Stimulated activated CD8-positive, alpha-beta memory T cell treated with anti-CD3 and anti-CD28 coated beads, Interleukin-15, amount 100 ng/mL, for 4 hours (primary cell): ENCODE results near the gene EFCAB10.
A peak's percentile ranks its signal among the peaks of the same experiment; 100 is the strongest.
"Not testable (repeated sequence)": the region's sequence is repeated elsewhere in the genome, so short reads cannot be mapped to it uniquely, and the experiment has no call there.

Source experiments
- DNase-seq, 2 donors: peaks; one replicate each; pipeline ENCODE4 v3.0.0-alpha.2; 2020; ENCODE audit warnings: low read depth in 2 of 2

EFCAB10 gene

DNA sequence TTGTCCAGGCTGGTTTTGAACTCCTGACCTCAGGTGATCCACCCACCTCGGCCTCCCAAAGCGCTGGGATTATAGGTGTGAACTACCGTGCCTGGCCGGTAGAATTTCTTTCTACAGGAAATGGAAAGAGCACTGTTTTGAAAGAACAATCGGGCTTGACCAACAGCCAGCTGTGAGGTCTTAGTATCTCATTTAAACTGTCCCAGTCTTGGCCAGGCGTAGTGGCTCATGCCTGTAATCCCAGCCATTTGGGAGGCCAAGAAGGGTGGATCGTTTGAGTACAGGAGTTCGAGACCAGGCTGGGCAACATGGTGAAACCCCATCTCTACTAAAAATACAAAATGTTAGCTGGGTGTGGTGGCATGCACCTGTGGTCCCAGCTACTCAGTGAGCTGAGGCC is 17.8 kb upstream of the EFCAB10 start:
- not testable (repeated sequence) for DNase-seq

DNA sequence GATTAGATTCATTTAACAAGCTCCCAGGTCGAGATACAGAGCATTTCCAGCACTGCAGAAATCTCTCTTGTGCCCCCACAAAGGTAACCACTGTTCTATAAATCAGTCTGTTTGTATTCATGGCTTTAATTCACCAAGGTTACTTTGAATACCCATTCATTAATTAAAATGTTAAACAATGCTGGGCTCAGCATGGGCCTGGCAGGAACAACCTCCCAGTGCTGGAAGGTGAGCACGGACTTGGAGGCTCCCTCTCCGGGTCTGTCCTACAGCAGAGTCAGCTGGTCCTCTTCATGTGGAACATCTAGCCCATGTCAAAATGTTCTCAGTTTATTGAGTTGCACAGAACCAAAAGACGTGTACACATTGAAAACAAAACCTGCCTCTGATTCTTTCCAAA is 15.6 kb upstream of the EFCAB10 start:
- no peak for DNase-seq

DNA sequence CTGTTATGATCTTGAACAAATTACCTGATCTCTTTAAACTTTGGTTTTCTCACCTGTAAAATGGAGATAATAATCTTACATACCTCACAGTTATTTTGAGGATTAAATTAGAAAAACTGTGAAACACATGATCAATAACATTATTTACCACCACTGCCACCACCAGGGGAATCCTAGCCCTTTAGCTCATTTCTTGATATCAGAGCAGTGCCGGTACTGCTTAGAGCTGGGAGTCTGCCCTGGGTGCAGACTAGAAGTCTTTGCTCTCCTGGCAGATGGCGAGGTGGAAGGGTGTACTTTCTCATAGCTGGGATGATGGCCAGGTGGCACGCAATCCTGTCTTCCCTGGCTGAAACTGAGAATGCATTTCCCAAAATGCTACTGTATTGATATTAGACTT is 12.7 kb upstream of the EFCAB10 start:
- no peak for DNase-seq

DNA sequence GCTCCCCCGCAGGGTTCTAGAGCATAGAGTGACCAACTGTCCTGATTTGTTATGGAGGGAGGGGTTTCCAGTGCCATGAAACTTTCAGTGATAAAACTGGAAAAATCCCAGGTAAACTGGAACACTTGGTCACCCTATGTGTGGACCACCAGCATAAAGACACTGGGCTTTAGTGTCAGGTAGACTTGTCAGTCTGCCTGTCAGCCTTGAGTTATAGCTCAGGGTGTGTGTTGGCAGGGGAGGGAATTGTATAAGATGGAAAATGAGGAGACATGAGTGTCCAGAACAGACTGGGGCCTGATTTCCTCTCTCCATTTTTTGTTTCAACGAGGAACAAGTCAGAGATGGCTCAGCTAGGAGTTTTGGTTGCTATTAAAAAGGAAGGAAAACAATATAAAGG is 10.2 kb upstream of the EFCAB10 start:
- no peak for DNase-seq

DNA sequence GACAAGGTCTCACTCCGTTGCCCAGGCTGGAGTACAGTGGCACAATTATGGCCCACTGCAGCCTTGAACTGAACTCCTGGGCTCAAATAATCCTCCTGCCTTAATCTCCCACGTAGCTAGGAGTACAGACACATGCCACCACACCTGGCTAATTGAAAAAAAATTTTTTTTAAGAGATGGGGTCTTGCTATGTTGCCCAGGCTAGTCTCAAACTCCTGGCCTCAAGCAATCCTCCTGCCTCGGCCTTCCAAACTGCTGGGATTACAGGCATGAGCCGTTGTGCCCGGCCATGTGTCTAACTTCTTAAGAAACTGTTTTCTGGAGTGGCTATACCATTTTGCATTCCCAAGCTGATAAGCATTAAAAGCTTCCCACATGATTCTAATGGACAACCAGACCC is 9.5 kb upstream of the EFCAB10 start:
- no peak for DNase-seq

DNA sequence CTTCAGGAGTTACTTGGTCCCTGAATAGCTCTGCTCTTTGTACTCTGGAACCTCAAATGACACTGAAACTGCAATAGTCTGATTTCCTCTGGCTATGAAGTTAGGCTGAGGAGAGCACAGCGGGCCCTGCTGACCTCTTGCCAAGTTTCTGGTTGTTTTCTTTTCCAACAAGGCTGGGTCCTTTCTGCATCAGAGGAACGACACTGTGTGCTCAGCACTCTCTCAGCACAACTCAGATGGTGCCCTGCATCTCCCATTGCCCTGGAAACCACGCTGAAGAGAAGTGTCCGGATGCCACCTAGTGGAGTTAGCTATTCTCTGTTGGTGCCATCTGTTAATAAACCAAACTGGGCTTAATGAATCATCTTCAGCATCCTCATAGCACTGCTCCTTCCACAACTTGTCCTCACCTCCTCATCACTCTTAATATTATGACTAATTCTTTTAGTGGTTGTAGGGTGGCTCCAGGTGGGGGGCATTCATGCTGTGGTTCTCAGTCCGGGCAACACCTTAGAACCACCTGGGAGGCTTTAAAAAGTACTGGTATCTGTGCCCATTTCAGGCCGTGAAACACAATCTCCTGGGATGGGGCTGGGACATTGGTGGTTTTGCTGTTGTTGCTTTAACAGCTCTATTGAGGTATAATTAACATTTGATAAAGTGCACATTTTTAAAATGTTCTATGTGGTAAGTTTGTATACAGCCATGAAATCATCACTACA is 8.2 kb upstream of the EFCAB10 start:
- DNase-seq: peak in 1 of 2 donors; percentile 17

DNA sequence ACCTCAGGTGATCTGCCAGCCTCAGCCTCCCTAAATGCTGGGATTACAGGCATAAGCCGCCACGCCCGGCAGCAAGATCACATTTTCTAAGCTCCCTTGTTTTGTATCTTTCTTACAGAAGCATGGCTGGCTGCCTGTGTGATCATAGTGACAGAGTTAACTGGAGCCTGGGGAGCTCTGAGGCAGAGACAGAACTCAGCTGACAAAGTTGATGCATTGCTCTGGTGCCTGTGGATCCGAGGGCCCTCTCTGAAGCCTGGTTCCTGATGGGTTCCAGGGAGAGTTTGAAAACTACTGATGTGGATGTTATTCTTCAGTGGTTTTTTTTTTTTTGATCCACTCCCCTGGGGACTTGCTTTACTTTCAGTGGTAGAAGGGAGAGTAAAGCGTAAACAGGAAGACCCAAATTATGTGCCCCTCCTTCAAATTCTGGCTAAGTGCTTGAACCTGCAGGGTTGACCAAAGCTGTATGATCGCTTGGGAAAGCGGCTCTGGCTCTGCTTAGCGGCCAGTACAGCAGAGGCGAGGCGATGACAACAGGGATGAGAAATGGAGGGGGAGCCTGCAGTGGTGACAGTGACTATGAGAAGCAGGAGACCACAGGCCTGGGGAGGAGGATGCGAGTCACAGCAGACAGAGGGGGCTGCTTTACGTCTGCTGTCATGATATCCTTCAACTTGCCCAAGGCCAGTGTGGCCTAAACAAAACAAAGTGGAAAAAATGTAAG is 6.8 kb upstream of the EFCAB10 start:
- DNase-seq: no peak

DNA sequence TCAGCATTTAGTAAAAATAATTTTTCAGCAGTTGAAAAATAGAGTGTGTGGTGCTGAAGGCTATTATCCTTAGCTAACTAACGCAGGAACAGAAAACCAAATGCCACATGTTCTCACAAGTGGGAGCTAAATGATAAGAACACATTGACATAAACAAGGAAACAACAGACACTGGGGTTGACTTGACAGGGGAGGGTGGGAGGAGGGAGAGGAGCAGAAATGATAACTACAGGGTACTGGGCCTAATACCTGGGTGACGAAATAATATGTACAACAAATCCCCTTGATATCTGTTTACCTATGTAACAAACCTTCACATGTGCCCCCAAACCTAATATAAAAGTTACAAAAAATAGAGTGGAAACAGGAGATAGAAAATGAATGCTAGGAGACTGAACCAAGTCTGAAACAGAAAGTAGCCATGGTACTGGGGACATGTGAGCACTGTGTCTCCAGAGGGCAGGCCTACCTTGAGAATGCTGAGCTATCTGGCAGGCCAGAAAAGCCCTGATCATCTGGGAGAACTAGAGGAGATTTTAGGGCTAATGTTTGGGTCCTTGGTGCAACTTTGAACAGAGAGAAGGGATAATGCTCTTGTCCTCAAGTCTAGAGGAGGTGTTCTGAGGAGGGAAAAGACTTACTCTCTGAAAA is 4.7 kb upstream of the EFCAB10 start:
- DNase-seq: no peak

DNA sequence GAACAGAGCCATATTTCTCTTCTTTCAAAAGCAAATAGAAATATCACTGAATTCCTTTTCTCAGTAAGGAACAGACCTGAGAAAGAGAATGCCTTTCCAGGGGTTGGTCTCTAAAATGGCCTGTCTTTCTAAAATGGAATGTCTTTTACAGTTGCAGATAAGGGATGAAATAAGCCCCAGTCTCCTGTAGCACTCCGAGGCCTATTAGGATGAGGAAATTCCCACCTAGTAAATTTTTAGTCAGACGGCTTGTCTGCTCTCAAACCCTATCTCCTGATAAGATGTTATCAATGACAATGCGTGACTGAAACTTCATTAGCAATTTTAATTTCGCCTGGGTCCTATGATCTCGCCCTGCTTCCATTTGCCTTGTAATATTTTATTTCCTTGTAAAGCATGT is 2.9 kb upstream of the EFCAB10 start:
- no peak for DNase-seq

DNA sequence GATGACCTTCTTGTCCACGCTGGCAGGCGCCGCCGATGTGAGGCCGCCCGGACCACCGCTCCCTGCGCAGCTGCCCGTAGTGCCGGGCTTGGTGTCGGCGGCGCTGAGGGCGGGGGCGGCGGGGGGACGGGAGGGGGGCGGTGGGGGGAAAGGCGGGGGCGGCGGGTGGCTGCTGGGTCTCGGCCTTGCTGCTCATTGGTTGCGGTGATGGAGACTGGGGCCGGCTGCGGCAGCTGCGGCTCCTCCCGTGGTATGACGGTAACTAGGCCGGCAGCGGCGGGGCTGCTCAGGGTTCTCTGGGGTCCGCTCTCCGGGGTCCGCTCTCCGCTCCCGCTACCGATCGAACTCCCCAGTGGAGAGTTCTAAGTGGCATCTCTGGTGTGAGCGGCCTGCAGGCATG is 1.8 kb upstream of the EFCAB10 start:
- no peak for DNase-seq

DNA sequence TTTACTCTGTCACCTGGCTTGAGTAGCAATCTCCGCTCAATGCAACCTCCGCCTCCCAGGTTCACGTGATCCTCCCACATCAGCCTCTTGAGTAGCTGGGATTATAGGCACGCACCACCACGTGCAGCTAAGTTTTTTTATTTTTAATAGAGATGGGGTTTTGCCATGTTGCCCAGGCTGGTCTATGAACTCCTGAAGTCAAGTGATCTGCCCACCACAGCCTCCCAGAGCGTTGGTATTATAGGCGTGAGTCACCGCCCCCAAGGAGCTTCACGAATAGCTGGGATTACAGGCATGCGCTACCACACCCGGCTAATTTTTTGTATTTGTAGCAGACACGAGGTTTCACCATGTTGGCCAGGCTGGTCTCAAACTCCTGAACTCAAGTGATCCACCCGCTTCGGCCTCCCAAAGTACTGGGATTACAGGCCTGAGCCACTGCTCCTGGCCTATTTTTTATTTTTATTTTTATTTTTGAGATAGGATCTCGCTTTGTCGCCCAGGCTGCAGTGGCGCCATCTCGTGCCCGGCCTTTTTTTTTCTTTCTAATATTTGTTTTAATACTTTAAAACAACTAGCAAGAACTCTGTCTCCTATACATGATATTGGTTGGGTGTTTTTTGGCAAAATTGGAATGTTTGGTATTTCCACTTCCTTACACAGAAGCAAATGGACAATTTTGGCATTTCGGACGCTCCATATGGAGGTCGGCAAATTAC is 1.1 kb downstream of the EFCAB10 start:
- DNase-seq: no peak

DNA sequence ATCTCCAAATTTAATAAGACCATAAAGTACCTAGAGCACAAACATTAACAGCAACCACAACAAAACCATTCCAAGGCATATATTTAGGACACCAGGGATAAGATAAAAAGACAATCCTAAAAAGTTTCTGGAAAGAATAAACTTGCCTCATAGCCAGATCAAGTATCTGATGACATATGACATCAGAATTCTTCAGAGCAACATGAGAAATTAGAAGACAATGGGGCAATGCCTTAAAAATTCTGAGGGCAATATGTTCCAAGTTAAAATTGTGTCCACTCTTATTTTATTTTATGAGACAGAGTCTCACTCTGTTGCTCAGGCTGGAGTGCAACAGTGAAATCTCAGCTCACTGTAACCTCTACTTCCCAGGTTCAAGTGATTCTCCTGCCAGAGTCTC is 2.8 kb downstream of the EFCAB10 start:
- DNase-seq: no peak

DNA sequence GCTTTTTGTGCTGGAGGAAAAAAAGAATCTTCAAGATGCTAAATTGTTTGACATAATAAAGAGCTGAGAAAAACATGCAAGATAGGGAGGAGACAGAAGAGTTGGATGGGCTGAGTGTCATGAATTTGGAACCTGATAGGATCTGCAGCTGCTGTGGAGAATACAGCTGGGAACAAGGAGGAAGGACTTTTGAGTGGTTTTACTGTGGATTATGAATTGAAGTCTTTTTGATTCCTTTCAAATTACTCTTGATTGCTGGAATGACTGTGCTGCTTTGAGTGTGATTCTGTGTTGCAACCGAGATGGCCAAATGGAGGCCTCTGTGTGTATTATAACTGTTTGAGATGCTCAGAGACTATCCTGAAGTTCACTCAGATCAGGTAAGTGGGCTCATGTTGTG is 4.0 kb downstream of the EFCAB10 start:
- DNase-seq: no peak

DNA sequence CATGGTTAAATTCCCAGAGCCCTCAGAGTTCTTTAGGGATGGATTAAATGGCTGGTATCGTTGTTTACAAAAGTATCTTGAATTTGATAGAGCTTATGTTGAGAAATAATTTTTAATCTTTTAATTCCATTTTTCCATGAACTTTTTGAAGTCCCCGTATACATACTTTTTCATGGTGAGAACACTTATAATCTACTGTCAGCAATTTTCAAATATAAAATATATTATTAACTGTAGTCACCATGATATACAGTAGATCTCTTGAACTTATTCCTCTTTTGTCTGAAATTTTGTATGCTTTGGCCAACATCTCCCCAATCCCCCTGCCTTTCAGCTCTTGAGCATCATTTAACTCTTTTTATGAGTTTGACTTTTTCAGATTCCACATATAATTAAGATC is 9.4 kb downstream of the EFCAB10 start:
- DNase-seq: no peak

DNA sequence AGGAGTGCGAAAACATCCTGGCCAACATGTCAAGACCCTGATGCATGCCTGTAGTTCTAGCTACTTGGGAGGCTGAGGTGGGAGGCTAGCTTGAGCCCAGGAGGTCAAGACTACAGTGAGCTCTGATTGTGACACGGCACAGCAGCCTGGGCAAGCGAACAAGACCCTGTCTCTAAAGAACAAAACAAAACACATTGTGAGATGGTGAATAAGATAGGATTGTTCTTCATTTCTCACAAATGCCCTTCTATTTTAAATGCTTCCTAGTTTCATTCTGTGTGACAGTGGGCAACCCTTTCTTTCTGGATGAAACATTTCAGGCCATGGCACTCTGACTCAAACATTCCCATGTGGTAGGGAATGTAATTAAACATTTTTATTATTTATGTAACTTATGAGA is 13.5 kb downstream of the EFCAB10 start:
- no peak for DNase-seq

DNA sequence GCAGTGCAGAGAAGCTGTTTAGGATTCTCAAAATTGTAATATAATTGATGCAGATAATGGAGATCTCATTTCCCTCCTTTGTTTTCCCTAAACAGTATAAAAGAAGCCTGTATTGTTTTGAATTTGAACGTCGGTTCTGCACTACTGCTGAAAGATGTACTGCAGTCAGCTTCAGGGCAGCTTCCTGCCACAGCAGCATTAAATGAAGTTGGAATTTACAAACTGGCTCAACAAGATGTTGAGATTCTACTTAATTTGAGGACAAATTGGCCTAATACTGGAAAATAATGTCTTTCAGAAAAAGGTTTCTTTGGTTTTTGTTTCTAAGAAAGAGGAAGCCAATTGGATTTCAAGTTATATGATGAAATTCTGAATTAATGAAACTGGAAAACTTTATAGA is 14.3 kb downstream of the EFCAB10 start:
- DNase-seq: no peak

DNA sequence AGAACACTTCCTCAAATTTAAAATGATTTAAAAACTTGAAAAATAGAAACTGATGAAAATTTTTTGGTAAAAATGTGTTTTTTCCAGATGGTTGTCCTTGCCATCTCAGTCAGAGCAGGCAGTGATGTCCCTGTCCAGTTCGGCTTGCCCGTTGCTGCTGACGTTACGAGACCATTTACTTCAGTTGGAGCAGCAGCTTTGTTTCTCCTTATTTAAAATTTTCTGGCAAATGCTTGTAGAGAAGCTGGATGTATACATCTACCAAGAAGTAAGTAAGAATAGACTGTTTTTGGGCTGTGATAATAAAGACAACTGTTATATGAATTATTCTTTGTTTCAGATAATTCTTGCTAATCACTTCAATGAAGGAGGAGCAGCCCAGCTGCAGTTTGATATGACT is 16.1 kb downstream of the EFCAB10 start:
- DNase-seq: no peak

DNA sequence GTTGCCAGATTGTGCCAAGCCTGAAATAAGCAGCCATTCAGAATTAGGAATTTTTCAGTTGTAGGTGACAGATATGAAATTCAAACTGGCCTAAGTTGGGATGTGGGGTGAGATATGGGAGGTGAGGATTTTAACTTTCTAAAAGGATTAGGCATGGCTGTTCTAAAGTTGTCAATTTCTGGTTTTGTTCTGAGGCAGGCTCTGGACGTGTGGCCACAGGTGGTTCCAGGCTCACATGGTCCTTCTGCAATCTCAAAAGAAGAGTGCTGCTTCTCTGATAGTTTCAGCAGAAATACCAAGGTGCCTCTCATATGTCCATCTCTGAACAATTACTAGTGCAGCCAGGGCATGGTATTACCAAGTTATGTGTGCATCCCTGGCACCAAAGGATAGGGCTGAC is 21.4 kb downstream of the EFCAB10 start:
- no peak for DNase-seq

DNA sequence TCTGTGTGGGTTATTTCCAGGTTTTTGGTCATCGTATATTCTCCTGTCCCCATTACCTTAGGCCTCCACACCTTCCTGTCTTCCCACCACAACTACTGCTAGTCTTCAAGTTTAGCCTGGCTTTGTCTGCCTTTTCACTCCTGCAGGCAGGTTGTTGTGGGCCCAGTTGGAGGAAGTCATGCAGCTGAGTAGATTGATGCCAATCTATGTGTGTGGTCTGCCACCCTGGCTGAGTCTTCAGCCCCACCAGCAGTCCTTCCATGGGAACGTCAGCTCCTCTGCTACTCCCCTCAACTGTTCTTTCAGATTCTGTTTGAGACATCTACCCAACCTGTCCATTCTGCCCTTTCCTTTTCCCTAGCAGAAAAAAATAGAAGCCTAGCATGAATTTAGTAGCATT is 43.0 kb downstream of the EFCAB10 start:
- DNase-seq: no peak

DNA sequence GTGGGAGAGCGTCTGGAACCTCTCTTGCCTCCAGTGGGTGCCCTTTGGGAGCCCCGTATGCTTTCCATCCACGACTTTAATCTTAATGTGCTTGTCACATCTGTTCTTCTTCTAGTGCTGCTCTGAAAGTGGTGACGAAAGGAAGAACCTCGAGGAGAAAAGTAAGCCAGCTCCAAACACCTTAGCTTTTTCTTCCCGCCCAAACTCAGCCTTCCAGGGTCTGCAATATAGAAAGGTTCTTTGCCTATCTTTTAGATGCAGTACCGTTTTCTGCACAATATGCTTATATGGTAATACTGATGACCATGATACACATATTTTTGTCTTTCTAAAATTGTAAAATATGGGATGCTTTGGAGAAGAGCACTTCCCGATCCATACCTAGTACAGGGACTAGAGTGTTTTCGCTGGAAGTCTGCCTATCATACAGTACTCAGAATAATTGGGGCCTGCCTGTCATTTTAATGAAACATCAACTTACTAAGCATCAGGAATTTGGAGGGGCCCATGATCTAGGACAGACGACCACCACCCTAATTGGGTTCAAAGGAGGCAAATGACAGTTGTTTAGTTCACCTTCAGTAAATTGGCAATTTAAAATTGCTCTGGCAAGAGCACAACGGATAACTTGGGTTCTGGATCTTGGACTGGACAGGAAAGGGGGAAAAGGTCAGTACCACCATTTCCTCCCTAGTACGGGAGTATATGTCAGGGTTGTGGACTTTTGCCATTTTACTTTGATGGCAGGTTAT is 48.4 kb downstream of the EFCAB10 start:
- no peak for DNase-seq

DNA sequence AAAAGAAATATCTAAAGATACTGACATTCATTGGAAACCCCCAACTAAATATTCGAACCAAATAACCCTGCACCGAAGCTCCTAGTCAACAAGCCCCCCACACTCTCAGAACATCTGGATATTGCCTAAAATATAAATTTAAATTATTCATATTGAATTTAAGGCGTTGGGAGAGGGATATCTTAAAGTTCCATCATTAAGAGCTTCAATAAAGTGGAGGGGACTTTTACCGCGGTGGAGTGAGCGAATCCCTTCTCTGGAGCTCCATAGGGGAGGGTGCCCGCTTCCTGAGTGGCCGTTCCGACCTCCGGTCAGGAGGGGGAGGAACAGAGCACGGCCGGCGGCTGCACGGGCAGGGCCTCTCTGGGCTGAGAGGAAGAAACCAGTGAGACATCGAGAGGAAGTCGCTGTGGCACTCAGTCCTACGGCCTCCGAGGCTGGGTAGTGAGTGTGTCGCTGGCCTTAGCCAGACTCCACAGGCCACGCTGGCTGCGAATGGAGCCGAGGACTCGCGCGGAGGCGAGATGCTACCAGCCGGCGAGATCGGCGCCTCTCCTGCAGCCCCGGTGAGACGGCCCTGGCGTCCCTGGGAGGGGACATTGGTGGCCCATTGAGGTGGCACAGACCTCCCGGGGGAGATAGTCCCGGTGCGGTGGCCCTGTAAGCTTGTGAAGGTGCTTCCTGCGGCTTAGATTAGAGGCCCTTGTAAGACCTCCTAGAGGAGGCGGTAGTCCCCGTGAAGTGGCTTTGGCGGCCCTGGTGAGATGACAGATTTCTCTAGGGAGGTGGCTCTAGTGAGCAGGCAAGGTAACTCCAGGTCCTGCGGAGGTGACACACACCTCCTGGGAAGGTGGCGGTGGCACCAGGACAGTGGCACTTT is 49.3 kb downstream of the EFCAB10 start, which contains the start of gene RINT1:
Gene RINT1 (plus strand): TSS at position 410 of the 880 bp plus-strand sequence. CDS start 115 bp downstream, at position 525.
- peak; percentile 78 to 82 for DNase-seq
